NOMO-1 treated with dmso at 0.1 percent for 144 hours (cell line): ENCODE results near the gene SPEM1.

ENCODE experiments used
- DNase-seq: peaks from one replicate; lab custom pipeline; 2025; ENCODE audit not compliant: unreplicated experiment; lab: John Stamatoyannopoulos, UW

Gene SPEM1

GRCh38 chr17:7398612-7399011 lies 21.5 kb upstream of the SPEM1 start:
- DNase-seq, result no peak

GRCh38 chr17:7403043-7403726 lies 16.9 kb upstream of the SPEM1 start:
- no peak for DNase-seq

DNA sequence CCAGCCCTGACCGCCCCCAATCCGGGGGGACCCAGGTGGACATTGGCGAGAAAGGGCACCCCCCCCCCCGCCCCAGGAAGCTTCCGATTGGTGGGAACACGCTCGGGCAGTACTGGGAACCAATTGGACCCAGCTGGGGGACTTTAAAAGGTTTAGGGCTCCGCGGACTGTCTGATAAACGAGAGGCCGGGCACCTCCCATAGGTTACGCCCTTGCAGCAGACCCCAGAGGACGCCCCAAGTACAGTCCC lies 16.5 kb upstream of the SPEM1 start:
- DNase-seq, result no peak

- DNase-seq, result peak; percentile 94
Observed at GRCh38 chr17:7403977-7404736, 16.0 kb upstream of the SPEM1 start, which contains the start of gene TMEM256. Gene TMEM256 (minus strand): TSS chr17:7404097. CDS start chr17:7404084, 13 bp downstream.

- DNase-seq, result no peak
Observed at GRCh38 chr17:7404737-7405349, 15.3 kb upstream of the SPEM1 start.

DNA sequence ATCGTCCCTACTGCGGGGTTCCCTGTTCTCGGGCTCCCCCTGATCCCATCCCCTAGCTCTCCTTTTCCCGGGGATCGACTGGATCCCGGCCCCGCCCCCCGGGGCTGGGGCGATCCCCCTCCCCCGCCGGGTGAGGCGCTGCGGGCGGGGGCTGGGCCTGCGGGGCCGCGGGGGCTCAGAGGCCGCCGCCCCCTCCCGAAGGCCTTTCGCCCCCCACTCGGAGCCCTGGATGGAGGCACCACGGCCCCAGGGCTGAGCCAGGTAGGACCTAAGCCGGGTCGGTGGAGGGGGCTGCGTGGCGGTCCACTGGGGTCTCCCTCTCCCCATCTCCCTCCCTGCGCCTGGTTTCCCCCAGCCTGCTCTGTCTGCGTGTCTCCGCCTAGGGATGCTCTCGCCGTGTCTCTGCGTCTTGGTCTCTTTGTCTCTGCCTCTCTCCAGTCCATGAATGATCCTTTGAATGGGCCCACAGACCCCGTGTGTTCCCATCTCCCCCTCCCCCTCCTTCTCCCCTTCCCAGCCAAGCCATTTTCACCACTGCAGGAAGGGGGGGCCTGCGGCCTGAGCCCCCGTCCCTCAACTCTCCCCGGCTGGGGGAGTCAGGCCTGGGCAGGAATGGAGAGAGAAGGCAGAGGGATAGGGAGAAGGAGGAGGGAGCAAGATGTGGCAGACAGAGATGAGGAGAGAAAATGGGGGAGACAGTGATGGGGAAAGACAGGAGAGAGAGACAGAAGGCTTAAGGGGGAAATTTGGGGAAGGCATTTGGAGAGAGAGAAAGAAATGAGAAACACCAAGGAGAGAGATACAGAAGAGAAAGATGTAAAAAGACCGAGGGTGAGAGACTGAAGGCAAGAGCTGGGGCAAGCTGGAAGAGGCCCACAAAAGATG lies 14.5 kb upstream of the SPEM1 start:
- no peak for DNase-seq

GRCh38 chr17:7406235-7406825 lies 13.8 kb upstream of the SPEM1 start:
- no peak for DNase-seq

DNA sequence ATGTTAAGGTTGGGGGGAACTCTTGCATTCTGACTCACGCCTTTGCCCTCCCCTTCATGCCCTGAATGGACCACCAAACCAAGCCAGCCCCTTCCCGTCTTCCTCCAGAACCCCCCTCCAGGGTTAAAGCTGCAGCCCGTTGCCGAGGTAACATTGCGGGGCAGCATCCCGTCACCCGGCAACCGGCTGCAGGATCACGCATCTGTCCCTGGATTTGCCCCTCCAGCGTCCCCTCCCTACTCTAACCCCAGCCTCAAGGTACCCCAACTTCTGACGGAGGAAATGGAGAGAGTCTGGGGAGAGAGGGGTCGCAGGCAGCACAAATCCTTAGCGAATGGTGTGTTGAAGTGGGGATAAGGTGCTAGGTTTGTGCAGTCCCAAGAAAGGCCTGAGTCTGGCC lies 13.0 kb upstream of the SPEM1 start:
- no peak for DNase-seq

DNA sequence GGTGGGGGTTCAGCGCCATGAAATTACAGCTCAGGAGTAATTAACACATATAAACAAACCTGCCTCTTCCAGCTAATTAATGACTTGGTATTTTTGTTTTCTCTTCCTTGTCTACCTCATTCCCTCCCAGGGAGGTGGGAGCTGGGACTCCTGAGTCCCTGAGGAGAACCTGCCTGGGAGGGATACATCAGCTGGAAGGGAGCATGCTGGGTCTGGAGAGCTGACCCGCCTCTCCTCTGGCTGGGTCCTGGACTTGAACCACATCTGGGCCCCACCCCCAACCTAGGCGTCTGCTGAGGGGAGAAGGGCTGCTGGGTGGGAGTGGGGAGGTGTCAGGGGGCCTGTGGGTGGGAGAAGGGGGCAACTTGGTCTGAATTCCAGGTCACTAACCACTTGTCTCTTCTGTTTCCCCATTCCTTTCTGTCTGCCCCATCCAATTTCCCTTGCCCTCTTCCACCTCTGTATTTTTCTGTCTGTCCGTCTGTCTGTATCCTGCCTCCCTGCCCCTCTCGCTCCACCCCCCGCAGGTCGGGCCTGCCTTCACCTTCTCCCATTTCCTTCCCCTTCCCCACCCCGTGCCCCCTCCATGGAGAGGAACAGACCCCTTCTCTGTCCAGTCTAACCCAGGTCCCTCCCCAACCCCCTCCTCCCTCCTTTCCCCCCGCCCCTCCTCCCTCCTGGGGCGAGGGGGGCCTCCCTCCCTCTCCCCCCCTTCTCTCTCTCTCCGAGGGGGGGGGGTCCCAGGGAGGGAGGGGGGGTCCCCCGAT lies 12.5 kb upstream of the SPEM1 start, which contains the start of gene NLGN2:
TSS of gene NLGN2 (plus strand) at position 361 of the 767 bp plus-strand sequence. CDS start 411 bp downstream, outside the sequence.
- DNase-seq, result no peak

- DNase-seq, result no peak
Observed at GRCh38 chr17:7408252-7408727, 11.8 kb upstream of the SPEM1 start.

DNA sequence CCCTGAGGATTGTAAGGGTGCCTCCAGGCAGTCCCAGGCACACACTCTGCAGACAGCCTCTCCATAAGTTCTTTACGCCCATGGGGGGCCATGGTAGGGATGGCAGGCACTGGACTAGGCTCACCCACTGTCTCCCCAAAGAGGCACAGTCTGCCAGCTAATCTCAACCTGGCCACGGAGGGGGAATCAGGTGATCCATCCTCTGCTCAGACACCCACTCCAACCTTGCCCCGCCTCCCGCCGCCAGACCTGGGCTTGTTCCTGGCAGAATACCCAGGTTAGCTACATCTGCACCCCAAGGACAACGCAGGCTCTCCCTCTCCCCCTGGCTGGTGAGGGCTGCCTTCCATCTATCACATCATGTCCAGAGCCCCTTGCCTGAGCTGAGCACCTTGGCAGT lies 11.3 kb upstream of the SPEM1 start:
- DNase-seq, result no peak

DNA sequence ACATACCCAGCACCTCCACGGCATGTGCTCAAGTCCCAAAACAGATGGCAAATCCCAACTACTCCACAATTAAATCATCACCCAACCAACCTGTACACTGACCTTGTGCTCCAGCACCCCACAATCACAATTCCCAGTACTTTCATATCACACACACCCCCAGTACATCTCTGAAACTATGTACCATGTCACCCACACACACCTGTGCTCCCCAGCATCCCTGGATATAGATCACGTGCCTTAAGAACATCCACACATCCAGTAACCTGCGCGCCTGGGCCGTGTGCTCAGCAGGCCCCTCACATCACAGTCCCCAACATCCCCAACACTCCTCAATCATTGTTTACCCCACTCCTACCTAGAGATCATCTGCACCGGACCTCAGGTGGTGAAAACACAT lies 10.4 kb upstream of the SPEM1 start:
- DNase-seq, result no peak

- DNase-seq, result no peak
Observed at GRCh38 chr17:7410634-7411426, 9.3 kb upstream of the SPEM1 start.

GRCh38 chr17:7411427-7411750 lies 8.7 kb upstream of the SPEM1 start:
- no peak for DNase-seq

- DNase-seq, result no peak
Observed at GRCh38 chr17:7413346-7413985, 6.7 kb upstream of the SPEM1 start.

DNA sequence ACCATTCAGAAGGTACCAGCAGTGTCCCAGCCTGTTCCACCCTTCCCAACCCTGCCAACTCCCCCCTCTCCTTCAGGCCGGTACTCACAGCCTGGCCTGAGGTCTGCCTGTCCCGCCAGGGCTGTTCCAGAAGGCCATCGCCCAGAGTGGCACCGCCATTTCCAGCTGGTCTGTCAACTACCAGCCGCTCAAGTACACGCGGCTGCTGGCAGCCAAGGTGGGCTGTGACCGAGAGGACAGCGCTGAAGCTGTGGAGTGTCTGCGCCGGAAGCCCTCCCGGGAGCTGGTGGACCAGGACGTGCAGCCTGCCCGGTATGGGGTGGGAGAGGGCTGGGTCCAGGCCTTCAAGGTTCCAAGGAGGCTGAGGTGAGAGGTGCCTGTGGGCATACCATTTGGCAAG lies 5.3 kb upstream of the SPEM1 start:
- DNase-seq, result no peak

DNA sequence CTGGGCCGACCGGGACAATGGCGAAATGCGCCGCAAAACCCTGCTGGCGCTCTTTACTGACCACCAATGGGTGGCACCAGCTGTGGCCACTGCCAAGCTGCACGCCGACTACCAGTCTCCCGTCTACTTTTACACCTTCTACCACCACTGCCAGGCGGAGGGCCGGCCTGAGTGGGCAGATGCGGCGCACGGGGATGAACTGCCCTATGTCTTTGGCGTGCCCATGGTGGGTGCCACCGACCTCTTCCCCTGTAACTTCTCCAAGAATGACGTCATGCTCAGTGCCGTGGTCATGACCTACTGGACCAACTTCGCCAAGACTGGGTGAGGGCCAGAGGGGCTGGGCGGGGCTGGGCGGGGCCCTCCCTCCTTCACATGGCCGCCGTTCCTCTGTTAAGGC lies 4.3 kb upstream of the SPEM1 start:
- no peak for DNase-seq

- DNase-seq, result no peak
Observed at GRCh38 chr17:7416323-7416722, 3.8 kb upstream of the SPEM1 start.

DNA sequence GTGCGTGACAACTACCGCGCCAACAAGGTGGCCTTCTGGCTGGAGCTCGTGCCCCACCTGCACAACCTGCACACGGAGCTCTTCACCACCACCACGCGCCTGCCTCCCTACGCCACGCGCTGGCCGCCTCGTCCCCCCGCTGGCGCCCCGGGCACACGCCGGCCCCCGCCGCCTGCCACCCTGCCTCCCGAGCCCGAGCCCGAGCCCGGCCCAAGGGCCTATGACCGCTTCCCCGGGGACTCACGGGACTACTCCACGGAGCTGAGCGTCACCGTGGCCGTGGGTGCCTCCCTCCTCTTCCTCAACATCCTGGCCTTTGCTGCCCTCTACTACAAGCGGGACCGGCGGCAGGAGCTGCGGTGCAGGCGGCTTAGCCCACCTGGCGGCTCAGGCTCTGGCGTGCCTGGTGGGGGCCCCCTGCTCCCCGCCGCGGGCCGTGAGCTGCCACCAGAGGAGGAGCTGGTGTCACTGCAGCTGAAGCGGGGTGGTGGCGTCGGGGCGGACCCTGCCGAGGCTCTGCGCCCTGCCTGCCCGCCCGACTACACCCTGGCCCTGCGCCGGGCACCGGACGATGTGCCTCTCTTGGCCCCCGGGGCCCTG lies 3.0 kb upstream of the SPEM1 start:
- no peak for DNase-seq
